K562 (cell line): ENCODE data around the gene SUOX. TPM values are rescaled to one million over a fixed set of nuclear protein-coding genes. Genes with fewer than 3 reads are reported as not detected.
A peak's percentile ranks its signal among the peaks of the same experiment; 100 is the strongest.

Experiments used
- CAMTA2 ChIP-seq: fragments of 250-450 bp; sonication (Bioruptor Pico); conservative IDR thresholded peaks from 2 replicates; pipeline ENCODE4 v1.5.1; 2022
- CBFA2T2 ChIP-seq: fragments of 450-650 bp; conservative IDR thresholded peaks from 2 replicates; pipeline ENCODE4 v1.6.1; 2017; ENCODE audit warnings: mild to moderate bottlenecking
- CHD2 ChIP-seq: IDR thresholded peaks from 2 replicates; pipeline ENCODE4 v1.6.1; 2011; ENCODE audit warnings: low read depth, low read length
- ESRRB ChIP-seq: fragments of 250-450 bp; sonication (Bioruptor Pico); IDR thresholded peaks from 2 replicates; pipeline ENCODE4 v1.5.0; 2020; ENCODE audit warnings: mild to moderate bottlenecking, moderate library complexity, borderline replicate concordance
- GABPA ChIP-seq: fragments of 200-800 bp; sonication (Bioruptor generic); conservative IDR thresholded peaks from 2 replicates; pipeline ENCODE4 v1.6.1; 2016; ENCODE audit warnings: low read depth, missing genetic modification characterization, missing compliant biosample characterization
- HLTF ChIP-seq: fragments of 450-650 bp; IDR thresholded peaks from 2 replicates; pipeline ENCODE4 v1.6.1; 2016
- KAT2B ChIP-seq: IDR thresholded peaks from one replicate; pipeline ENCODE4 v1.6.1; 2012; ENCODE audit warnings: low read depth, mild to moderate bottlenecking, control low read depth, inconsistent platforms, low read length, moderate library complexity
- KAT7 ChIP-seq: sonication (generic); formaldehyde crosslinking; IDR thresholded peaks from 2 replicates; pipeline ENCODE4 v1.8.0; 2022; ENCODE audit warnings: missing genetic modification reagents, mild to moderate bottlenecking, borderline replicate concordance
- NCOA6 ChIP-seq: fragments of 450-650 bp; IDR thresholded peaks from 2 replicates; pipeline ENCODE4 v1.6.1; 2017; ENCODE audit warnings: mild to moderate bottlenecking
- NR3C1 ChIP-seq: sonication (generic); formaldehyde crosslinking; IDR thresholded peaks from 2 replicates; pipeline ENCODE4 v1.8.1; 2022; ENCODE audit warnings: missing genetic modification reagents
- OTX1 ChIP-seq: fragments of 450-650 bp; formaldehyde crosslinking; IDR thresholded peaks from 2 replicates; pipeline ENCODE4 v1.4.0; 2022; ENCODE audit warnings: mild to moderate bottlenecking
- PTTG1 ChIP-seq: fragments of 450-650 bp; IDR thresholded peaks from 2 replicates; pipeline ENCODE4 v1.6.1; 2016; ENCODE audit warnings: low read depth, mild to moderate bottlenecking, missing genetic modification characterization, missing compliant biosample characterization
- SMC3 ChIP-seq: conservative IDR thresholded peaks from 2 replicates; pipeline ENCODE4 v1.6.1; 2011; ENCODE audit warnings: low read depth, low read length, improper control_type of control experiment; ENCODE audit not compliant: insufficient read depth
- ZBTB8A ChIP-seq: fragments of 450-650 bp; IDR thresholded peaks from 2 replicates; pipeline ENCODE4 v1.6.1; 2018; ENCODE audit warnings: mild to moderate bottlenecking, moderate library complexity; ENCODE audit not compliant: partially characterized antibody
- ZKSCAN1 ChIP-seq: fragments of 150-350 bp; IDR thresholded peaks from 2 replicates; pipeline ENCODE4 v1.6.1; 2016; ENCODE audit warnings: low read depth, low read length
- ZNF140 ChIP-seq: fragments of 250-450 bp; sonication (Bioruptor Pico); IDR thresholded peaks from 2 replicates; pipeline ENCODE4 v1.8.0; 2021; ENCODE audit warnings: moderate library complexity, mild to moderate bottlenecking, inconsistent platforms
- ZNF143 ChIP-seq: sonication (generic); formaldehyde crosslinking; IDR thresholded peaks from 2 replicates; pipeline ENCODE4 v1.9.0; 2022; ENCODE audit warnings: mild to moderate bottlenecking, missing genetic modification reagents
- ZNF57 ChIP-seq: fragments of 450-650 bp; formaldehyde crosslinking; IDR thresholded peaks from 2 replicates; pipeline ENCODE4 v1.4.0; 2020; ENCODE audit warnings: mild to moderate bottlenecking, moderate library complexity
- polyA plus RNA-seq, 8 experiments: library from polyadenylated mRNA; depleted of rRNA in 4 of 8; stranded (reverse) in 5 of 8; unstranded in 3 of 8; fragments of >200 nt; fragmentation: Nextera tagmentation in 2 of 8; fragmentation: Illumina TruSeq in 1 of 8; extraction: Ambion mirVana in 2 of 8; extraction: Trizol in 1 of 8; gene quantifications; 2 replicates each; pipeline versions ENCODE4 v1.2.1 to v1.2.3, GENCODE V29; 2011 to 2014; ENCODE audit warnings: inconsistent platforms in 1 of 8, missing spikeins in 1 of 8
- total RNA-seq, 7 experiments: library from RNA; depleted of rRNA in 6 of 7; stranded (reverse); fragments of >200 nt in 6 of 7; fragmentation: Illumina TruSeq in 2 of 7; extraction: Trizol in 2 of 7; gene quantifications; 2 replicates each; pipeline versions ENCODE4 v1.2.1 to v1.2.3, GENCODE V29; 2011 to 2021; ENCODE audit warnings: low replicate concordance in 1 of 7
- TF ChIP-seq, protein P1 (sequence below): sonication (generic); formaldehyde crosslinking; IDR thresholded peaks from 2 replicates; pipeline ENCODE4 v1.8.0; 2022; ENCODE audit warnings: mild to moderate bottlenecking, missing genetic modification reagents
- TF ChIP-seq, protein P2 (sequence below), 2 experiments: fragments of 450-650 bp; IDR thresholded peaks; 2 replicates each; pipeline ENCODE4 v1.6.1; 2016
- TF ChIP-seq, protein P3 (sequence below): fragments of 450-650 bp; formaldehyde crosslinking; IDR thresholded peaks from 2 replicates; pipeline ENCODE4 v1.4.0; 2020; ENCODE audit warnings: mild to moderate bottlenecking
- TF ChIP-seq, protein P4 (sequence below), 2 experiments: fragments of 450-650 bp in 1 of 2; IDR thresholded peaks; 2 replicates each; pipeline ENCODE4 v1.6.1; 2011 to 2017; ENCODE audit warnings: low read depth in 2 of 2, antibody characterized with exemption in 1 of 2, borderline replicate concordance in 1 of 2, low read length in 1 of 2, mild to moderate bottlenecking in 1 of 2, mixed read lengths in 1 of 2; ENCODE audit not compliant: control insufficient read depth in 1 of 2

The SUOX gene
- total and polyA plus RNA-seq, 9 of the 15 experiments (the other 6 are each of a cell fraction or from before 2014, with no cell fraction given) = 9.2 to 39.7 (median 25.4) TPM

DNA sequence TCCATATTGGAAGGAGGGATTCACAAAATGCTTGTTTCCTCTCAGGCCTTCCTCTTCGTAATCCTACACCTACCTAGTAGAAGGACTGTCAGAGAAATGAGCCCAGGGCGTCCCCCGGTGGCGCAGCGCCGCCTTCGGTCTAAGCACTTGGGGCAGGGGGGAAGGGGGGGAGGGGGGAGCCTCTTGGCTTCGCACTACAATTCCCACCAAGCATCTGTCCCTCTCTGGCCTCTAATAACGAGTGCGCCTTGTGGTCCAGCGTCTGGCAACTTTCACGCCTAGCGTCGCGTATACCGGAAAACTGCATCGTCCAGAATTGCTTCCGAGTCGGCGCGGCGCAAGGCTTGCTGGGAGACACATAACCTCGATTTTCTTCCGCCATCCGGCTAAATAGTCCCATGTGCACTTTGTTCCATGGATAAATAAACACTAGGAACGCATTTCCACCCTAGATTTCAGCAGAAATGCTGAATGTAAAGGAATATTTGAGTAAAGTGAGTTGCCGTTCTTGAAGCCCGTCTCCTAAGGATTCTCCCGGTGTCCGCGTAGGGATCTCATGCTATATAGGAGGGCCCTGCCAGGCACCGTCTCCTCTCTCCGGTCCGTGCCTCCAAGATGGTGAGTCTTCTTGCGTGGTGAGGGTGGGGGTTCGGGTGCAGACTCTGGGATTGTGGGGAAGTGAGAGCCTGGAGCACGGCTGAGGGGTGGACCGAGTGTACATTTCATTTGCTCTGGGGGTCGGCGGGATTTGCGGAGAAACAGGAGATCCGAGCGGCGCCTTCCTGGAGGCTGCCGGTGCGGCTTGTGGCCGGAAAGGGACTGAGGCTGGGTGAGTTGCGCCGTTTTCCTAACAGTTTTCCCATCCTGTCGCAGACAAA is 44.7 kb downstream of the SUOX start, which contains the start of gene RPS26 (continued):
- TF ChIP-seq, protein P1, sequence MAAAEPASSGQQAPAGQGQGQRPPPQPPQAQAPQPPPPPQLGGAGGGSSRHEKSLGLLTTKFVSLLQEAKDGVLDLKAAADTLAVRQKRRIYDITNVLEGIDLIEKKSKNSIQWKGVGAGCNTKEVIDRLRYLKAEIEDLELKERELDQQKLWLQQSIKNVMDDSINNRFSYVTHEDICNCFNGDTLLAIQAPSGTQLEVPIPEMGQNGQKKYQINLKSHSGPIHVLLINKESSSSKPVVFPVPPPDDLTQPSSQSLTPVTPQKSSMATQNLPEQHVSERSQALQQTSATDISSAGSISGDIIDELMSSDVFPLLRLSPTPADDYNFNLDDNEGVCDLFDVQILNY = peak; percentile 64; the same call in 1 of the 2 replicates
- TF ChIP-seq SMC3 (peak; percentile 57), ZNF143 (CRISPR knock-in tag) (peak; percentile 93), ESRRB (CRISPR knock-in tag) (no peak), ZBTB8A (peak; percentile 11), HLTF (peak; percentile 96), PTTG1 (tag) (peak; percentile 66; the same call in 1 of the 2 replicates), ZKSCAN1 (0 out of 2 replicates have a peak, but pooled peaks have one; percentile 25), NCOA6 (0 out of 2 replicates have a peak, but pooled peaks have one; percentile 31), KAT2B (no peak), NR3C1 (CRISPR knock-in tag) (peak; percentile 37; the same call in 1 of the 2 replicates), CHD2 (peak; percentile 89), ZNF140 (no peak), KAT7 (CRISPR knock-in tag) (no peak), OTX1 (peak; percentile 67), CBFA2T2 (no peak), ZNF57 (CRISPR knock-in tag) (no peak), GABPA (tag) (peak; percentile 99), CAMTA2 (peak; percentile 88; the same call in 1 of the 2 replicates)
- TF ChIP-seq, protein P2, sequence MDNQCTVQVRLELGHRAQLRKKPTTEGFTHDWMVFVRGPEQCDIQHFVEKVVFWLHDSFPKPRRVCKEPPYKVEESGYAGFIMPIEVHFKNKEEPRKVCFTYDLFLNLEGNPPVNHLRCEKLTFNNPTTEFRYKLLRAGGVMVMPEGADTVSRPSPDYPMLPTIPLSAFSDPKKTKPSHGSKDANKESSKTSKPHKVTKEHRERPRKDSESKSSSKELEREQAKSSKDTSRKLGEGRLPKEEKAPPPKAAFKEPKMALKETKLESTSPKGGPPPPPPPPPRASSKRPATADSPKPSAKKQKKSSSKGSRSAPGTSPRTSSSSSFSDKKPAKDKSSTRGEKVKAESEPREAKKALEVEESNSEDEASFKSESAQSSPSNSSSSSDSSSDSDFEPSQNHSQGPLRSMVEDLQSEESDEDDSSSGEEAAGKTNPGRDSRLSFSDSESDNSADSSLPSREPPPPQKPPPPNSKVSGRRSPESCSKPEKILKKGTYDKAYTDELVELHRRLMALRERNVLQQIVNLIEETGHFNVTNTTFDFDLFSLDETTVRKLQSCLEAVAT (IDR thresholded peaks at IDR 0.05) = peak; percentile 87 to 89; a peak in 3 of 4 replicates
- TF ChIP-seq, protein P3, sequence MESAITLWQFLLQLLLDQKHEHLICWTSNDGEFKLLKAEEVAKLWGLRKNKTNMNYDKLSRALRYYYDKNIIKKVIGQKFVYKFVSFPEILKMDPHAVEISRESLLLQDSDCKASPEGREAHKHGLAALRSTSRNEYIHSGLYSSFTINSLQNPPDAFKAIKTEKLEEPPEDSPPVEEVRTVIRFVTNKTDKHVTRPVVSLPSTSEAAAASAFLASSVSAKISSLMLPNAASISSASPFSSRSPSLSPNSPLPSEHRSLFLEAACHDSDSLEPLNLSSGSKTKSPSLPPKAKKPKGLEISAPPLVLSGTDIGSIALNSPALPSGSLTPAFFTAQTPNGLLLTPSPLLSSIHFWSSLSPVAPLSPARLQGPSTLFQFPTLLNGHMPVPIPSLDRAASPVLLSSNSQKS (CRISPR knock-in tag) = no peak
- TF ChIP-seq, protein P4, sequence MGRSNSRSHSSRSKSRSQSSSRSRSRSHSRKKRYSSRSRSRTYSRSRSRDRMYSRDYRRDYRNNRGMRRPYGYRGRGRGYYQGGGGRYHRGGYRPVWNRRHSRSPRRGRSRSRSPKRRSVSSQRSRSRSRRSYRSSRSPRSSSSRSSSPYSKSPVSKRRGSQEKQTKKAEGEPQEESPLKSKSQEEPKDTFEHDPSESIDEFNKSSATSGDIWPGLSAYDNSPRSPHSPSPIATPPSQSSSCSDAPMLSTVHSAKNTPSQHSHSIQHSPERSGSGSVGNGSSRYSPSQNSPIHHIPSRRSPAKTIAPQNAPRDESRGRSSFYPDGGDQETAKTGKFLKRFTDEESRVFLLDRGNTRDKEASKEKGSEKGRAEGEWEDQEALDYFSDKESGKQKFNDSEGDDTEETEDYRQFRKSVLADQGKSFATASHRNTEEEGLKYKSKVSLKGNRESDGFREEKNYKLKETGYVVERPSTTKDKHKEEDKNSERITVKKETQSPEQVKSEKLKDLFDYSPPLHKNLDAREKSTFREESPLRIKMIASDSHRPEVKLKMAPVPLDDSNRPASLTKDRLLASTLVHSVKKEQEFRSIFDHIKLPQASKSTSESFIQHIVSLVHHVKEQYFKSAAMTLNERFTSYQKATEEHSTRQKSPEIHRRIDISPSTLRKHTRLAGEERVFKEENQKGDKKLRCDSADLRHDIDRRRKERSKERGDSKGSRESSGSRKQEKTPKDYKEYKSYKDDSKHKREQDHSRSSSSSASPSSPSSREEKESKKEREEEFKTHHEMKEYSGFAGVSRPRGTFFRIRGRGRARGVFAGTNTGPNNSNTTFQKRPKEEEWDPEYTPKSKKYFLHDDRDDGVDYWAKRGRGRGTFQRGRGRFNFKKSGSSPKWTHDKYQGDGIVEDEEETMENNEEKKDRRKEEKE (IDR thresholded peaks at IDR 0.05; ENCODE audit: borderline replicate concordance in 1 of 2, control insufficient read depth in 1 of 2, low read depth in 2 of 2, low read length in 1 of 2) = 0 out of 4 replicates have a peak, but pooled peaks of 1 of the 2 experiments have one; percentile 35
